T-helper 1 cell treated with Interleukin-12 subunit alpha and Interleukin-12 subunit beta and Interleukin-4 antibody, amounts not matched to agents 30 μg/mL and 1 μg/mL, for 36 hours (primary cell): ENCODE data around the gene GPRC6A.
"Not testable (repeated sequence)": the region's sequence is repeated elsewhere in the genome, so short reads cannot be mapped to it uniquely, and the experiment has no call there.

Source experiments
- H3K27ac Mint-ChIP-seq: one replicate; pipeline ENCODE4 v1.8.0; 2021; ENCODE audit warnings: mild to moderate bottlenecking, mixed read lengths
- H3K27me3 Mint-ChIP-seq: one replicate; pipeline ENCODE4 v1.8.0; 2021; ENCODE audit warnings: low read depth, mixed read lengths
- H3K36me3 Mint-ChIP-seq: one replicate; pipeline ENCODE4 v1.8.0; 2021; ENCODE audit warnings: low read depth, mixed read lengths
- H3K4me1 Mint-ChIP-seq: one replicate; pipeline ENCODE4 v1.8.0; 2021; ENCODE audit warnings: low read depth, mixed read lengths
- H3K4me3 Mint-ChIP-seq: one replicate; pipeline ENCODE4 v1.8.0; 2021; ENCODE audit warnings: mild to moderate bottlenecking, moderate library complexity, mixed read lengths
- H3K9me3 Mint-ChIP-seq: one replicate; pipeline ENCODE4 v1.8.0; 2021; ENCODE audit warnings: mixed read lengths

The GPRC6A gene

DNA sequence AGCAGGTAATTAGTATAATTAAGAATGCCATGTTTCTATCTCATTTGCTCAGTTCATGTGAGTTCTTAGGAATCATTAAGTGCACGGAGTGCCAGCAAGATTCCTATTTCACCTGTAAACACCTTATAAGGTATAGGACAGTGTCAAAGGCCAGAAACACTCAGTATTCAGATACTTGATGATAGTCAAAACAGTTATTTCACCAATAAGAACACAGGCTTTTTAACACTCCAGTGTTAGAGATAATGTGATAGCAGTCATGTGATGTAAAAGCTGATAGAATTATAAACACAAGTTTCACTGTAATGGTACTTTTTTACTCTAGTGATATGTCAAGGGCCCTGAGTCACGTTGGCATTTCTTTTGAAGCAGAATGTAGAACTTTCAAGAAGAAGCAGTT lies at the start of gene GPRC6A:
TSS of gene GPRC6A (minus strand) at position 101 of the 400 bp plus-strand sequence. CDS start at position 31, 70 bp downstream.
- Mint-ChIP-seq H3K36me3 (no peaks in the 10 kb centered on the region), H3K27me3 (no peaks in the 10 kb centered on the region), H3K4me3 (no peak within 1 kb of the TSS), H3K4me1 (no peaks in the 10 kb centered on the region), H3K27ac (no peak within 1 kb of the TSS), H3K9me3 (no peaks in the 10 kb centered on the region)

GRCh38 chr6:116877743-116878142 lies 48.9 kb upstream of the GPRC6A start:
- no peak overlapping the region for H3K4me3 Mint-ChIP-seq
- H3K27ac Mint-ChIP-seq: no peak overlapping the region
- no peaks in the 10 kb centered on the region for H3K9me3 Mint-ChIP-seq
- H3K36me3 Mint-ChIP-seq: peaks cover 2% of the 10 kb centered on the region
- peaks cover 47% of the 10 kb centered on the region for H3K27me3 Mint-ChIP-seq
- H3K4me1 Mint-ChIP-seq: peaks cover 4% of the 10 kb centered on the region

- Mint-ChIP-seq H3K4me3 (peak within 1 kb of the TSS; percentile 25), H3K27ac (no peak within 1 kb of the TSS), H3K4me1 (peaks cover 4% of the 10 kb centered on the region), H3K36me3 (peaks cover 2% of the 10 kb centered on the region), H3K9me3 (no peaks in the 10 kb centered on the region), H3K27me3 (peaks cover 51% of the 10 kb centered on the region)
Measured at GRCh38 chr6:116876635-116877611, 48.0 kb upstream of the GPRC6A start, which contains the start of gene RFX6. TSS of gene RFX6 (plus strand) at chr6:116877242. CDS start at chr6:116877276, 34 bp downstream.

DNA sequence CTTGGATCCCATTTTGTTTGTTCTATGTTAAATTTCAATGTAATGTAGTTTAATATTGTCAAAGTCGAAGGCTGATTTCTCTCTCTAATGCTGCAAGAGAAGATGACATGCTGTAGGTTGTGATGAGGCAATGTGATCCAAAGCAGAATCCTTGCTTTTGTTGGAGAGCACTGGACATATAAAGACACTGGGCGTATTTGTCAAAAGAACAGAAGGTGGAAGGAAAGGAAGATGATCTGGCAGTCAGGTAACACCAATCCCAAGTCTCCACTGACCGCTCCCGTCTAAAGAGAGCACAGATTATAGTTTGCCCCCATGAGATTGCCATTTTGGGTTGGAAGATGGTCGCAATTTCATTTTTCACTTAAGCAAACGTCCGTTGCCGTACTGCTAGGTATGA lies 47.2 kb upstream of the GPRC6A start:
- Mint-ChIP-seq H3K27ac (no peak overlapping the region), H3K4me1 (peaks cover 4% of the 10 kb centered on the region), H3K4me3 (peak overlapping the region; percentile 11), H3K9me3 (no peaks in the 10 kb centered on the region), H3K36me3 (peaks cover 2% of the 10 kb centered on the region), H3K27me3 (peaks cover 51% of the 10 kb centered on the region)

- Mint-ChIP-seq H3K4me1 (peaks cover 4% of the 10 kb centered on the region), H3K27me3 (peaks cover 46% of the 10 kb centered on the region), H3K36me3 (peaks cover 2% of the 10 kb centered on the region), H3K4me3 (no peak overlapping the region), H3K9me3 (no peaks in the 10 kb centered on the region), H3K27ac (no peak overlapping the region)
Measured at GRCh38 chr6:116872771-116873170, 43.9 kb upstream of the GPRC6A start.

GRCh38 chr6:116866281-116866871 lies 37.5 kb upstream of the GPRC6A start:
- no peak overlapping the region for H3K4me3 Mint-ChIP-seq

GRCh38 chr6:116859264-116859663 lies 30.4 kb upstream of the GPRC6A start:
- H3K27ac Mint-ChIP-seq: no peak overlapping the region
- H3K4me3 Mint-ChIP-seq: no peak overlapping the region
- H3K27me3 Mint-ChIP-seq: no peaks in the 10 kb centered on the region
- H3K9me3 Mint-ChIP-seq: peaks cover 19% of the 10 kb centered on the region
- H3K4me1 Mint-ChIP-seq: no peaks in the 10 kb centered on the region
- no peaks in the 10 kb centered on the region for H3K36me3 Mint-ChIP-seq

More at GRCh38 chr6:116866281-116866871, 37.5 kb upstream of the GPRC6A start:
- Mint-ChIP-seq H3K4me1 (peaks cover 2% of the 10 kb centered on the region), H3K36me3 (no peaks in the 10 kb centered on the region), H3K27me3 (no peaks in the 10 kb centered on the region), H3K27ac (no peak overlapping the region), H3K9me3 (no peaks in the 10 kb centered on the region)

DNA sequence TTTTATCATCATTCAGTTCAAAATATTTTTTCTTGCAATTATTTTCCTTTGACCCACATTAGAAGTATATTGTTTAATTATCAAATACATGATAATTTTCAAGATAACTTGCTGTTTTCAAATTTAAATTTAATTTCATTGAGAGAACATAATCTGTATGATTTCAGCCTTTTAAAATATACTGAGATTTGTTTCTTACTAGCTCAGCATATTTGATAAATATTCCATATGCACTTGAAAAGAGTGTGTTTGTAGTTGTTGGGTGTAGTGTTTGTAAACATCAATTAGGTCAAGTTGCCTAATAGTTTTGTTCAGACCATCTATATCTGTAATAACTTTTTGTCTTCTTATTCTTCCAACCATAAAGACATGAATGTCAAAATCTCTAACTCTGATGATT lies 29.2 kb upstream of the GPRC6A start:
- no peak overlapping the region for H3K27ac Mint-ChIP-seq
- peaks cover 19% of the 10 kb centered on the region for H3K9me3 Mint-ChIP-seq
- H3K36me3 Mint-ChIP-seq: no peaks in the 10 kb centered on the region
- H3K4me1 Mint-ChIP-seq: no peaks in the 10 kb centered on the region
- no peaks in the 10 kb centered on the region for H3K27me3 Mint-ChIP-seq
- H3K4me3 Mint-ChIP-seq: no peak overlapping the region

DNA sequence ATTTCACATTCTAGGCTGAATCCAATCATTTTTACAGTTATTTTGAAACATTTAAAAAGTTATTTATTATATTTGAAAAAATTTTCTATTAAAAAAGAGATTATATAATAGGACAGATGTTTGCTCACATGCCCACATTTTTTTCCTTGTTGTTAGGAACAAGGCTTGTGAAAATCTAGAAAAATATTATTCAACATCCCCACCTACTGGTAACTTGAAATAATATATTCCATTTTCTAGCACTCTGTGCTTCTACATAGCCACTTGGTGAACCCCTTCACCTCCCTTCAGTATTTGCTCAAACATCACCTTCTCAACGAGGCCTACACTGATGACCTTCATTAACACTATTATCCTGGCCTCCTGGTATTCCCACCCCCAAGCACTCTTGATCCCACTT lies 18.3 kb upstream of the GPRC6A start:
- Mint-ChIP-seq H3K4me1 (no peaks in the 10 kb centered on the region), H3K4me3 (no peak overlapping the region), H3K27me3 (peaks cover 3% of the 10 kb centered on the region), H3K36me3 (no peaks in the 10 kb centered on the region), H3K27ac (no peak overlapping the region), H3K9me3 (no peaks in the 10 kb centered on the region)

- Mint-ChIP-seq H3K27ac (no peak overlapping the region), H3K36me3 (no peaks in the 10 kb centered on the region), H3K4me3 (no peak overlapping the region), H3K4me1 (no peaks in the 10 kb centered on the region), H3K9me3 (no peaks in the 10 kb centered on the region), H3K27me3 (peaks cover 3% of the 10 kb centered on the region)
Measured at GRCh38 chr6:116842459-116842858, 13.6 kb upstream of the GPRC6A start.

DNA sequence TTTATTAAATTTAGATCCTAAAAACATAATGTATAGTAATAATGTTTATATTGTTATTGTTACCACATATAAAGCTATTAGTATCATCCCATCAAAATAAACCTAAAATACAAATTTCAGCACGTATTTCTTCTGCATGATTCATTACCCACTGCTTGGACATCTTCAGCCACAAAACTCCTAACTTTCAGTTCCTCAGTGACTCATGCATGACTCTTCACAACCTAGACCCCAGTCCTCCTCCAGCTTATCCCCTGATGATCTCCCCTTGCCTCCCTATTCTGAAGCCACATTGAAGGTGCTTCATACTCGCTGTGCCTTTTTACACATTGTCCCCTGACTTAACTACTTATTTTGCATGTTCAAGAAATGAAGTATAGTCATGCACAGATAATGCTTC lies 11.2 kb upstream of the GPRC6A start:
- no peaks in the 10 kb centered on the region for H3K9me3 Mint-ChIP-seq
- no peaks in the 10 kb centered on the region for H3K36me3 Mint-ChIP-seq
- H3K27ac Mint-ChIP-seq: no peak overlapping the region
- peaks cover 3% of the 10 kb centered on the region for H3K27me3 Mint-ChIP-seq
- H3K4me1 Mint-ChIP-seq: no peaks in the 10 kb centered on the region
- no peak overlapping the region for H3K4me3 Mint-ChIP-seq

GRCh38 chr6:116836606-116837342 lies 7.9 kb upstream of the GPRC6A start:
- Mint-ChIP-seq H3K4me3 (no peak overlapping the region), H3K27ac (no peak overlapping the region), H3K9me3 (no peaks in the 10 kb centered on the region), H3K4me1 (no peaks in the 10 kb centered on the region), H3K27me3 (no peaks in the 10 kb centered on the region), H3K36me3 (no peaks in the 10 kb centered on the region)

DNA sequence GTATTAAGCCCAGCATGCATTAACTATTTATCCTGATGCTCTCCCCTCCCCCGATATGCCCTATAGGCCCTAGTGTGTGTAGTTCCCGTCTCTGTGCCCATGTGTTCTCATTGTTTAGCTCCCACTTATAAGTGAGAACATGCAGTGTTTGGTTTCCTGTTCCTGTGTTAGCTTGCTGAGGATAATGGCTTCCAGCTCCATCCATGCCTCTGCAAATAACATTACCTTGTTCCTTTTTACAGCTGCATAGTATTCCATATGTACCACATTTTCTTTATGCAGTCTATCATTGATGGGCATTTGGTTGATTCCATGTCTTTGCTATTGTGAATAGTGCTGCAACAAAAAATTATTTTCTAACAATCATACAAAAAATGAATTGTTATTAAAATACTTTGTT lies 5.6 kb upstream of the GPRC6A start:
- H3K9me3 Mint-ChIP-seq, H3K36me3 Mint-ChIP-seq, H3K27me3 Mint-ChIP-seq, H3K4me1 Mint-ChIP-seq, H3K27ac Mint-ChIP-seq, H3K4me3 Mint-ChIP-seq: not testable (repeated sequence)

- H3K4me1 Mint-ChIP-seq: no peaks in the 10 kb centered on the region
- H3K9me3 Mint-ChIP-seq: peaks cover 6% of the 10 kb centered on the region
- no peaks in the 10 kb centered on the region for H3K36me3 Mint-ChIP-seq
- H3K4me3 Mint-ChIP-seq: no peak overlapping the region
- H3K27ac Mint-ChIP-seq: no peak overlapping the region
- no peaks in the 10 kb centered on the region for H3K27me3 Mint-ChIP-seq
Measured at GRCh38 chr6:116827561-116828240, 1.2 kb downstream of the GPRC6A start.
